ENCODE measurements around the gene BAIAP2. TPM values are rescaled to one million over a fixed set of nuclear protein-coding genes. Genes with fewer than 3 reads are reported as not detected.

The BAIAP2 gene
- total RNA-seq, 1 donor from 2014 or later: 113 TPM

GRCh38 chr17:81161972-81162371 is 127.0 kb downstream of the BAIAP2 start:
- no peak overlapping the region for H3K27ac ChIP-seq
- DNase-seq (ENCODE audit: extremely low spot score in 2 of 2): no peak
- intact Hi-C loops (cut with DNase I): no loop called here
- no peaks in the 10 kb centered on the region for H3K9me3 ChIP-seq
- H3K4me3 ChIP-seq: no peak overlapping the region
- TF ChIP-seq CTCF (IDR thresholded peaks at IDR 0.05) (no peak), POLR2A (IDR thresholded peaks at IDR 0.05) (no peak), POLR2AphosphoS5 (IDR thresholded peaks at IDR 0.05; ENCODE audit: insufficient read depth in 1 of 2, low read depth in 1 of 2) (no peak)
- H3K4me1 ChIP-seq: peaks cover 13% of the 10 kb centered on the region
- H3K36me3 ChIP-seq: no peaks in the 10 kb centered on the region
- H3K27me3 ChIP-seq: no peaks in the 10 kb centered on the region

DNA sequence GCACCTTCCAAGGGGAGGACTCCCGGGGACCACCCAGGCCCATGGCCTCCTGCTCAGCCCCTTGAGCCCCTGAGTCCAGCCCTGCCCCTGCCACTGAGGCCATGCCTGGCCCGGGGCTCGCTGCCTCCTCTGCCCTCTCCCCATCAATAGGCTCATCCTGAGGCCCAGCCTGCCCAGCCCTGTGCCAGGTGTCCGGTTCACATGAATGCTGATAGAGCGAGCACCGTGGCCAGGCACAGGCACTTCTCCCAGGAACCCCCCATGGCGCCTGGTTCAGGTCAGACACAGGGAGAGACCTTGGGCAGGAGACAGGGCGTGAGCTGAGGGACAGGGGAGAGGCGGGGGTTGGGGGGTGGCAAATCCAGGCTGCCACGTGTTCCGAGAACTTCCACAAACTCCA is 127.5 kb downstream of the BAIAP2 start:
- H3K36me3 ChIP-seq: no peaks in the 10 kb centered on the region
- H3K27me3 ChIP-seq: no peaks in the 10 kb centered on the region
- H3K4me1 ChIP-seq: peaks cover 13% of the 10 kb centered on the region
- no peak for DNase-seq (ENCODE audit: extremely low spot score in 2 of 2)
- H3K27ac ChIP-seq: no peak overlapping the region
- TF ChIP-seq CTCF (IDR thresholded peaks at IDR 0.05): no peak
- no peak for TF ChIP-seq POLR2A (IDR thresholded peaks at IDR 0.05)
- TF ChIP-seq POLR2AphosphoS5 (IDR thresholded peaks at IDR 0.05; ENCODE audit: insufficient read depth in 1 of 2, low read depth in 1 of 2): no peak
- intact Hi-C loops (cut with DNase I): no loop called here
- no peaks in the 10 kb centered on the region for H3K9me3 ChIP-seq
- no peak overlapping the region for H3K4me3 ChIP-seq

GRCh38 chr17:81163051-81163695 is 128.2 kb downstream of the BAIAP2 start:
- Histone ChIP-seq H3K9me3 (no peaks in the 10 kb centered on the region), H3K27me3 (no peaks in the 10 kb centered on the region), H3K27ac (no peak overlapping the region), H3K4me3 (no peak overlapping the region), H3K4me1 (peaks cover 13% of the 10 kb centered on the region), H3K36me3 (no peaks in the 10 kb centered on the region)
- no peak for DNase-seq (ENCODE audit: extremely low spot score in 2 of 2)
- TF ChIP-seq POLR2AphosphoS5 (IDR thresholded peaks at IDR 0.05; ENCODE audit: insufficient read depth in 1 of 2, low read depth in 1 of 2) (no peak), CTCF (IDR thresholded peaks at IDR 0.05) (no peak), POLR2A (IDR thresholded peaks at IDR 0.05) (no peak)
- intact Hi-C loops (cut with DNase I): no loop called here

DNA sequence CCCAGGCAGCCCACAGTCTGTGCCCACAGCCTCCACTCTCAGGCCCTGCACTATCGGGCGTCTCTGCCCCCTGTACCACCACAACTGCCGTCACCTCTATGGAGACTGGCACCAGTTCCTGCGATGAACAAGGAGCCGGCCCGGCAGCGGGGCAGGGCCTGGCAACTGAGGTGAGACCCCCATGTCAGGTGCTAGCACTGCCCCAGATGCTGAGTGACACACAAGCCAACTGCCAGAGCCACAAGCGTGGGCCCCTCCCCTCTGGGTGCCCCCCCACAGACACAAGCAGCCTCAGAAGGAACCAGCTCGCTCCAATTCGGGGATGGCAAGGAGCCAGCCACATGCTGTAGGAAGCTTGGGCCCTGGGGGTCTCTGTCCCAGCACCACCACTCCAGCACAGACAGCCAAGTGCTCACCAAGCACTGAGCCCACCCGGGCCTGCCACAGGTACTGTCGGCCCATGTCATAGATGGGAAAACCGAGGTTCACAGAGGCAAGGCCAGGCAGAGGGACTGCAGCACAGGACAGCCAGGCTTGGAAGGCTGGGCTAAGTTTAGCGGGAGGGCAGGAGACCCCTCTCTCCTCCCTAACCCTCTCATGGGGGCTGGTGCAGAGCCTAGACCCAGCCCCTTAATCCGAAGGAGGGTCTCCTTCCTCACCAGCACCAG is 128.9 kb downstream of the BAIAP2 start:
- intact Hi-C loops (cut with DNase I): no loop called here
- TF ChIP-seq POLR2A (IDR thresholded peaks at IDR 0.05) (no peak), POLR2AphosphoS5 (IDR thresholded peaks at IDR 0.05; ENCODE audit: insufficient read depth in 1 of 2, low read depth in 1 of 2) (no peak), CTCF (IDR thresholded peaks at IDR 0.05) (no peak)
- no peak for DNase-seq (ENCODE audit: extremely low spot score in 2 of 2)
- Histone ChIP-seq H3K27ac (no peak overlapping the region), H3K4me3 (no peak overlapping the region), H3K4me1 (peaks cover 13% of the 10 kb centered on the region), H3K27me3 (no peaks in the 10 kb centered on the region), H3K9me3 (no peaks in the 10 kb centered on the region), H3K36me3 (no peaks in the 10 kb centered on the region)
